Astrocyte (in vitro differentiated cells and primary cell): ENCODE measurements around the gene SMAD3. TPM values are rescaled to one million over a fixed set of nuclear protein-coding genes. Genes with fewer than 3 reads are reported as not detected.
A peak's percentile ranks its signal among the peaks of the same experiment; 100 is the strongest.

Source experiments
- DNase-seq: peaks from one replicate; pipeline ENCODE4 v3.0.0-alpha.2; 2010; ENCODE audit warnings: low read depth
- FAIRE-seq: peaks from 2 replicates; lab custom pipeline; 2011; peaks lifted over from hg19 to GRCh38; lab: Jason Lieb, UNC
- H2AFZ ChIP-seq: 2 replicates; pipeline ENCODE4 v1.6.0; 2012; ENCODE audit warnings: low read depth, low read length, inconsistent platforms
- H3K27ac ChIP-seq: 2 replicates; pipeline ENCODE4 v1.5.1; 2011; ENCODE audit warnings: low read depth, low read length, inconsistent platforms
- H3K27me3 ChIP-seq: 2 replicates; pipeline ENCODE4 v1.6.0; 2011; ENCODE audit warnings: low read length, inconsistent platforms; ENCODE audit not compliant: insufficient read depth
- H3K36me3 ChIP-seq: 2 replicates; pipeline ENCODE4 v1.5.1; 2011; ENCODE audit warnings: low read length, inconsistent platforms; ENCODE audit not compliant: insufficient read depth
- H3K4me1 ChIP-seq: 2 replicates; pipeline ENCODE4 v1.5.1; 2011; ENCODE audit warnings: low read length, inconsistent platforms; ENCODE audit not compliant: insufficient read depth
- H3K4me2 ChIP-seq: 2 replicates; pipeline ENCODE4 v1.6.0; 2012; ENCODE audit warnings: low read length, inconsistent platforms
- H3K4me3 ChIP-seq: 2 replicates; pipeline ENCODE4 v1.5.1; 2011; ENCODE audit warnings: low read depth, mild to moderate bottlenecking, low read length, inconsistent platforms; ENCODE audit not compliant: insufficient read depth
- H3K79me2 ChIP-seq: 2 replicates; pipeline ENCODE4 v1.6.0; 2012; ENCODE audit warnings: mild to moderate bottlenecking, low read length, inconsistent platforms; ENCODE audit not compliant: insufficient read depth
- H3K9ac ChIP-seq: 2 replicates; pipeline ENCODE4 v1.6.0; 2012; ENCODE audit warnings: mild to moderate bottlenecking, low read length, inconsistent platforms
- H3K9me3 ChIP-seq: 2 replicates; pipeline ENCODE4 v1.5.1; 2012; ENCODE audit warnings: low read depth, mild to moderate bottlenecking, low read length, inconsistent platforms; ENCODE audit not compliant: insufficient read depth
- H4K20me1 ChIP-seq: 2 replicates; pipeline ENCODE4 v1.6.0; 2012; ENCODE audit warnings: low read length, inconsistent platforms; ENCODE audit not compliant: insufficient read depth
- H3K27ac Mint-ChIP-seq: one replicate; pipeline ENCODE4 v1.8.0; 2021; ENCODE audit warnings: mild to moderate bottlenecking, mixed read lengths; ENCODE audit not compliant: unreplicated experiment
- H3K27me3 Mint-ChIP-seq: one replicate; pipeline ENCODE4 v1.8.0; 2021; ENCODE audit warnings: low read depth, mixed read lengths; ENCODE audit not compliant: unreplicated experiment
- H3K36me3 Mint-ChIP-seq: one replicate; pipeline ENCODE4 v1.8.0; 2021; ENCODE audit warnings: low read depth, mixed read lengths; ENCODE audit not compliant: unreplicated experiment
- H3K4me1 Mint-ChIP-seq: one replicate; pipeline ENCODE4 v1.8.0; 2021; ENCODE audit warnings: low read depth, mixed read lengths; ENCODE audit not compliant: unreplicated experiment
- H3K4me3 Mint-ChIP-seq: one replicate; pipeline ENCODE4 v1.8.0; 2021; ENCODE audit warnings: mild to moderate bottlenecking, moderate library complexity, mixed read lengths; ENCODE audit not compliant: unreplicated experiment
- H3K9me3 Mint-ChIP-seq: one replicate; pipeline ENCODE4 v1.8.0; 2021; ENCODE audit warnings: mild to moderate bottlenecking, mixed read lengths; ENCODE audit not compliant: unreplicated experiment
- EZH2 ChIP-seq: IDR thresholded peaks from 2 replicates; pipeline ENCODE4 v1.6.1; 2012; ENCODE audit warnings: mild to moderate bottlenecking, low read length, inconsistent platforms; ENCODE audit not compliant: insufficient read depth
- total RNA-seq: library from RNA; stranded (reverse); gene quantifications from 2 replicates; pipeline ENCODE4 v1.2.1, GENCODE V29; 2021
- TF ChIP-seq, protein P1 (sequence below): IDR thresholded peaks from 2 replicates; pipeline ENCODE4 v1.5.1; 2011; ENCODE audit warnings: low read depth, mild to moderate bottlenecking, inconsistent platforms, low read length, moderate library complexity; ENCODE audit not compliant: insufficient read depth

SMAD3 gene
- total RNA-seq, 1 donor from 2014 or later, result 78.0 TPM

DNA sequence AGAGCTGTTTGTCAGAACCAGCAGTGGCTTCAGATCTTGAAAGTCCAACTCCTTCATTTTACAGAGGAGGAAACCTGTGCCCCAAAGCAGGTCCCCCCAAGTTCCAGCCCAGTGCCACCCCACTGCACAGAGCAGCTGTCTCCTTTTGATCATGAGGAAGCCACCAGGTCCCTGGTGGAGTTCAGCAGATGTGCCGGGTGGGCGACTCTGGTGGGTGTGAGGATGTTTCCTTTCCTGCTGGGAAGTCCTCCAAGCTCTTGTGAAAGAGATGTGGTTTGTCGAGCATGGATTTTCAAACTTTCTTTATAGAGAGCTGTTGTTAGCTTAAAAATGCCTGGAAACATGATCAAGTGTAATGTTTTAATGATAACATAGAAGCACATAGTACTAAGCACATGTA is 52.0 kb downstream of the SMAD3 start:
- Mint-ChIP-seq H3K4me3 (no peak overlapping the region), H3K9me3 (peaks cover 8% of the 10 kb centered on the region), H3K27me3 (no peaks in the 10 kb centered on the region), H3K27ac (no peak overlapping the region), H3K4me1 (peaks cover 58% of the 10 kb centered on the region), H3K36me3 (peaks cover 25% of the 10 kb centered on the region)
- no peak overlapping the region for H3K4me3 ChIP-seq
- peaks cover 47% of the 10 kb centered on the region for H3K4me1 ChIP-seq
- TF ChIP-seq, protein P1, sequence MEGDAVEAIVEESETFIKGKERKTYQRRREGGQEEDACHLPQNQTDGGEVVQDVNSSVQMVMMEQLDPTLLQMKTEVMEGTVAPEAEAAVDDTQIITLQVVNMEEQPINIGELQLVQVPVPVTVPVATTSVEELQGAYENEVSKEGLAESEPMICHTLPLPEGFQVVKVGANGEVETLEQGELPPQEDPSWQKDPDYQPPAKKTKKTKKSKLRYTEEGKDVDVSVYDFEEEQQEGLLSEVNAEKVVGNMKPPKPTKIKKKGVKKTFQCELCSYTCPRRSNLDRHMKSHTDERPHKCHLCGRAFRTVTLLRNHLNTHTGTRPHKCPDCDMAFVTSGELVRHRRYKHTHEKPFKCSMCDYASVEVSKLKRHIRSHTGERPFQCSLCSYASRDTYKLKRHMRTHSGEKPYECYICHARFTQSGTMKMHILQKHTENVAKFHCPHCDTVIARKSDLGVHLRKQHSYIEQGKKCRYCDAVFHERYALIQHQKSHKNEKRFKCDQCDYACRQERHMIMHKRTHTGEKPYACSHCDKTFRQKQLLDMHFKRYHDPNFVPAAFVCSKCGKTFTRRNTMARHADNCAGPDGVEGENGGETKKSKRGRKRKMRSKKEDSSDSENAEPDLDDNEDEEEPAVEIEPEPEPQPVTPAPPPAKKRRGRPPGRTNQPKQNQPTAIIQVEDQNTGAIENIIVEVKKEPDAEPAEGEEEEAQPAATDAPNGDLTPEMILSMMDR, result no peak
- TF ChIP-seq EZH2, result no peak
- H3K27ac ChIP-seq, result peak overlapping the region; percentile 6
- FAIRE-seq (no peak), DNase-seq (peak; percentile 64)
- peaks cover 86% of the 10 kb centered on the region for H3K79me2 ChIP-seq
- no peaks in the 10 kb centered on the region for H3K27me3 ChIP-seq
- H3K36me3 ChIP-seq, result no peaks in the 10 kb centered on the region
- H3K9ac ChIP-seq, result no peak overlapping the region
- no peaks in the 10 kb centered on the region for H3K9me3 ChIP-seq
- no peaks in the 10 kb centered on the region for H4K20me1 ChIP-seq
- H2AFZ ChIP-seq, result no peak overlapping the region
- H3K4me2 ChIP-seq, result no peak overlapping the region

DNA sequence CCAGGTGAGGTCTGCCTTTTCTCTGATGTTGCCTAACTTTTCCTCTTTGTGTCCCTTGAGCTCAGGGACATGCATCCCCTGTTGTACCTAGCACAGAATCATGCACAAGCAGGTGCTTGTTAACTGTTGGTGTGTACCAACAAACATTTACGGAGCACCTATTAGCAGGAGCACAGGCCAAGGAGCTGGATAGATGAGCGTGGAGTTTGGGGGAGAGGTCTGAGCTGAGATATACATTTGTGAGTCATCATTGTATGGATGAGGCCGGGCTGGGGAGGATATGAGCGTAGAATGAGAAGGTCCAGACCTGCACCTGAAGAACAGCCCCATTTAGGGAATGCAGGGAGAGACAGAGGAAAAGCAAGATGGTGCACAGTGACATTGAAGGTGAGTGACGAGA is 53.4 kb downstream of the SMAD3 start:
- Histone ChIP-seq H3K4me3 (no peak overlapping the region), H3K9me3 (no peaks in the 10 kb centered on the region), H3K9ac (no peak overlapping the region), H2AFZ (no peak overlapping the region), H3K27me3 (no peaks in the 10 kb centered on the region), H3K36me3 (no peaks in the 10 kb centered on the region), H4K20me1 (no peaks in the 10 kb centered on the region), H3K4me2 (no peak overlapping the region), H3K79me2 (peaks cover 86% of the 10 kb centered on the region), H3K4me1 (peaks cover 47% of the 10 kb centered on the region), H3K27ac (no peak overlapping the region)
- TF ChIP-seq, protein P1, result no peak
- no peak for TF ChIP-seq EZH2
- no peak for DNase-seq
- peak overlapping the region; percentile 54 for H3K27ac Mint-ChIP-seq
- peaks cover 2% of the 10 kb centered on the region for H3K9me3 Mint-ChIP-seq
- peak overlapping the region; percentile 3 for H3K4me3 Mint-ChIP-seq
- peaks cover 22% of the 10 kb centered on the region for H3K36me3 Mint-ChIP-seq
- peaks cover 57% of the 10 kb centered on the region for H3K4me1 Mint-ChIP-seq
- no peaks in the 10 kb centered on the region for H3K27me3 Mint-ChIP-seq
- no peak for FAIRE-seq

DNA sequence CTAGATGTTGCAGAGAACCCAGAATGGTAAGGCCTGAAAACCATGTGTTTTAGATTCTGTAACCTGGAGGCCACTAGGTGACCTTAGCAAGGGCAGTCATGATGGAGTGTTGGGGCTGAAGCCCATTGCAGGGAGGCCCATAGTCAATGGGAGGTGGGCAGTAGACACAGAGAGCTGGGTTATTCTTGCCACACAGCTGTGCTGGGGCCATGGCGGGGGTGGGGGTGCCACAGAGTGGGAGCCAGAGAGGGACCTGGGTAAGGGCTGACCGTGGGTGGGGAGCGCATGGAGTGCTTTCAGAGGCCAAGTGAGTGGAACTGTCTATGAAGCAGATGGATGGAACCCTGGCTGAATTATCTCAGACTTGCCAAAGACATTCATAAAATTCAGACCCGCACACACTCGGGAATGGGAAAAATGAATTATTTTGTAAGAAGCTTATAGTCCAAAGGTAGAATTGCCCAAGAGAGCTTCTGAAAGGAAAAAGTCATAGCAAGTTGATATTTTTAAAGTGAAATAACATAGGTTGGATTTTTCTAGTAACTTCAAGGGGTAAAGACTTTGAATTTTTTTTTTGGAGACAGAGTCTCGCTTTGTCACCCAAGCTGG is 53.9 kb downstream of the SMAD3 start:
- Histone ChIP-seq H3K9me3 (no peaks in the 10 kb centered on the region), H3K4me2 (no peak overlapping the region), H3K27ac (no peak overlapping the region), H3K36me3 (no peaks in the 10 kb centered on the region), H3K4me1 (peaks cover 50% of the 10 kb centered on the region), H3K4me3 (no peak overlapping the region), H3K9ac (no peak overlapping the region), H3K27me3 (no peaks in the 10 kb centered on the region), H3K79me2 (peaks cover 85% of the 10 kb centered on the region), H4K20me1 (no peaks in the 10 kb centered on the region), H2AFZ (no peak overlapping the region)
- Mint-ChIP-seq H3K4me3 (peak overlapping the region; percentile 3), H3K36me3 (peaks cover 21% of the 10 kb centered on the region), H3K9me3 (peaks cover 2% of the 10 kb centered on the region), H3K27ac (peak overlapping the region; percentile 54), H3K4me1 (peaks cover 60% of the 10 kb centered on the region), H3K27me3 (no peaks in the 10 kb centered on the region)
- no peak for TF ChIP-seq EZH2
- TF ChIP-seq, protein P1, result no peak
- DNase-seq (no peak), FAIRE-seq (no peak)
